GM18508 (cell line): ENCODE measurements around the gene RPTOR.

Experiments used
- ATAC-seq: cut with Tn5 transposase; IDR thresholded peaks from one replicate; pipeline ENCODE4 v1.9.1; 2021; ENCODE audit warnings: moderate number of reproducible peaks; ENCODE audit not compliant: insufficient read depth, unreplicated experiment

RPTOR gene

DNA sequence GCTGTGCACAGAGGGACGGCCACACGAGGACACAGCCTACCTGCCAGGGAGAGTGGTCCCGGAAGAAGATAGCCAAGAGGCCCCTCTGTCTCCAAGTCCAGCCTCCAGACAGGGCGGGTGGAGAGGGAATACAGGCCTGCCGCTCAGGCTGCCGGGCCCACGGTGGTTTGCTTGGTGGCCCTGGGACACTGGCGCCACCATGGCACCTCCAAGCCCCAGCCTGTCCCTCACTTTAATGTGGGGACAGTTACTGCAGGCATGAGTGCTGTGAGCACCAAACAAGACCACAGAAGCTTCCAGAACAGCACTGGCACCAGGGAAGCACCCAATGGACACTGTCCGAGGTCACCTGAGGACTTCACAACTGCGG, 425.0 kb downstream of the RPTOR start:
- ATAC-seq, result no peak

DNA sequence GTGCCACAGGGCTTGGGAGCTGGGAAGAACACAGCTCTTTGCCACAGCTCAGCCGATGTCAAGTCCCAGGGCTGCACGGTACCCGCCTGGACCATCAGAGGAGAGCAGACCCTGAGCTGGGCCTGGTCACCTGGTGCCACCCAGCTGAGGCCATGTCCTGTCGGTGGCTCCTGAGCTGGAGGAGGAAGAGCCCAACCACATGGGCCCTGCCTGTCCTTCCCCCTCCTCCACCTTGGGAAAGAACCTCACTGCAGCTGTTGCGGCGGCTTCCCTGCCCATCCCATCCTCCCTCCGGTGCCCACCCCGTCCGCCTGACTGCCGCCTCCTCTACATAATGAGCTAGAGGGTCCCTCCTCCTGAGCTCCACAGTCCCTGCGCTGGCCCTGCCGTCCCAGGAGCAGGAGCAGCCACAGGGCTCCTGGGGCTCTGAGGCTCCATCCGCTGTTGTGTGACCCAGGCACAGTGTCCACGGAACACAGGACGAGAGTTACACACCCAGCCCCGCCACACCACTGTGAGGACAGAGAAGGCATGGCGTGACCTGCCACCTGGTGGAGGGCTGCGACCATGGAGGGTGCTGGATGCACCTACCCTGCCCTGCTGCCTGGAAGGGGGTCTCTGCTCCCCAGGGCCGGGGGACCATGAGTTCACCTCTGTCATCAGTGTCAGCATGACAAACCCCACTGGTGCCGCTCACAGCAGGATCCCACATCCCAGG, 425.6 kb downstream of the RPTOR start:
- no peak for ATAC-seq

DNA sequence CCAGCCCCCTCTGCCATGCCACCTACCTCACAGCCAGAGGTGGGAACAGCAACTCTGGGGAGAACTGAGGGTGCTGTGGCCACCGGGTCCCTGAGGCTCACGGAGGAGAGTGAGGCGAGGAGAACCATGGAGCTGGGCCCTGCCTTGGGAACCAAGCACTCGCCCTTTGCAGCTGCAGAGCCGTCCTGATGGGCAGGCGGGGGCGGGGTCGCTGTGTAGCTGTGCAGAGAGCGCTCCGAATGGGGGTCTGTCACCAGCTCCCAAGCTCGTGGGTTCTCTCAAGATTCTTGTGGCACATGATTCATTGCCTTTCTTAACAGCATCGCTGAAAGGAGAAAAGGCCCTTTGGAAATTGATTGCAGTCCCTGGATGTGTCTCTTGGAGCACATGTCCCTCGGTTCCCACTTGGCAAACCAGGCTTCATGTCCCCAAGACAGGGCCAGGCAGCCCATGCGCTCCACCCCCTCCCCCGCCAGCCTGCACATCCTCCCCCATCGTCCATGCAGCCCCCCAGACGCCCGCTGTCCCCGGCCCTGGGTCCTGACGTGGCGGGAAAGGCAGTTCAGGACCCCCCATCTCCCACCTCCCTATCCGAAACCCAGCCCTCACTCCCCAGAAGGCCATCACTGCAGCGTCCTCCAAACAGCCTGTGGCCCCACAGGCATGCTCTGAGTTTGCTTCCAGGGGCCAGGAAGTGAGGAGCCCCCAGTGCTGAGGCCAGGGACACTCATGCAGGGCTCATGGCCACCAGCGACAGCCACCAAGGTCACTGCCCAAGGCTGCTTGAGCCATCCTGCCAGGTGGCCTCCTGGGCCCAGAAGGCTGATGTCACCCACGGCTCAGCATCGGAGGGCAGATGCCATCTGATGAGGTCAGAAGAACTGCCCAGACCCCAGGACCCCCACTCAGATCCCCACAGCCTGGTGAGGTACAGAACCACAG, 426.4 kb downstream of the RPTOR start:
- ATAC-seq, result no peak

DNA sequence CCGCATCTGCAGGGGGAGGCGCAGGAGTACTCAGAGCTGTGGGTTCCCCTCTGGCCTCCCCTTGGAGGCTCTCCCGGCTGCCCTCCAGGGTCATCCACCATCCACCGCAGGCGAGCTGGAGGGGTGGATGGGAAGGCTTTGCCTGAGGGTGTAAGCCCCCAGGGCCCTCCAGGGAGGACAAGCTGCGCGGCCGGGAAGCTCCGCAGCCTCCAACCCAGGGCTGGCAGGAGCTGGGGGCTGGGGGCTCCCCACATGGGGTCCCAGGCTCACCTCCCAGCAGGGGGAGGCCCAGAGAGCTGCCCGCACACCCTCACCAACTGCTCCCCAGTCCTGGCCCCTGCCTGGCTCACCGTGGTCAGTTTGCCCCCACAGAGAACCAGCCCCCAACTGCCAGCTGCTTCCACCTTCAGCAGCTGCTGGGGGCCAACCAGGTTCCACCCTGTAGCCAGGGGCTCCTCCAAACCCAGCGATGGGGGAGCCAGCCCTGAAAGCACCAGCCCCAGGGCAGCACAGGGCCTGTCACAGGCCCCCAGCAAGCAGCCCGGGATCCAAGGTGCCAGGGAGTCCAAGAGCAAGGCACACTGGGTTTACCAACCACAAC, 427.2 kb downstream of the RPTOR start:
- ATAC-seq, result no peak

DNA sequence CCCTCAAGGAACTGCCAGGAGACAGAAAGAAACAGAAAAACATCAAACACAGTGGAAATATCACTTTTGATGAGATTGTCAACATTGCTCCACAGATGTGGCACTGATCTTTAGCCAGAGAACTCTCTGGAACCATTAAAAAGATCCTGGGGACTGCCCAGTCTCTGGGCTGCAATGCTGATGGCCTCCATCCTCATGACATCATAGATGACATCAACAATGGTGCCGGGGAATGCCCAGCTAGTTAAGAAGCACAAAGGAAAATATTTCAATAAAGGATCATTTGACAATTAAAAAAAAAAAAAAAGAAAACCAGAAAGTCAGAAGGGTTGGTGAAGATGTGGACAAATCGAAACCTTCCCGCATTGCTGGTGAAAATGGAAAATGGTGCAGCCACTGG, 432.1 kb downstream of the RPTOR start:
- no peak for ATAC-seq

DNA sequence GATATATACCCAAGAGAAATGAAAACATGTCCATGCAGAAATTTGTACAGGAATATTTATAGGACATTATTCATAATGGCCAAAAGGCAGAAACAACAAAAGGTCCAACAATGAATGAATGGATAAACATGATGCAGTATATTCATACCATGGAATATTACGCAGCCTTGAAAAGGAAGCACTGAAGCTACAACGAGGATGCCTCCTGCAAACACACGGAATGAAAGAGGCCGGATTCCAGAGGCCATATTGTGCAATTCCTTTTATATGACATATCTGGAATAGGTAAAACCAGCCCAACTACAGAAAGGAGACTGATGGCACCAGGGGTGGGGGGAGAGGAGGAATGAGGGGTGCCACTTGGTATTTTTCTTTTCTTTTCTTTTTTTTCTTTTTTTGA, 432.5 kb downstream of the RPTOR start:
- ATAC-seq, result no peak

DNA sequence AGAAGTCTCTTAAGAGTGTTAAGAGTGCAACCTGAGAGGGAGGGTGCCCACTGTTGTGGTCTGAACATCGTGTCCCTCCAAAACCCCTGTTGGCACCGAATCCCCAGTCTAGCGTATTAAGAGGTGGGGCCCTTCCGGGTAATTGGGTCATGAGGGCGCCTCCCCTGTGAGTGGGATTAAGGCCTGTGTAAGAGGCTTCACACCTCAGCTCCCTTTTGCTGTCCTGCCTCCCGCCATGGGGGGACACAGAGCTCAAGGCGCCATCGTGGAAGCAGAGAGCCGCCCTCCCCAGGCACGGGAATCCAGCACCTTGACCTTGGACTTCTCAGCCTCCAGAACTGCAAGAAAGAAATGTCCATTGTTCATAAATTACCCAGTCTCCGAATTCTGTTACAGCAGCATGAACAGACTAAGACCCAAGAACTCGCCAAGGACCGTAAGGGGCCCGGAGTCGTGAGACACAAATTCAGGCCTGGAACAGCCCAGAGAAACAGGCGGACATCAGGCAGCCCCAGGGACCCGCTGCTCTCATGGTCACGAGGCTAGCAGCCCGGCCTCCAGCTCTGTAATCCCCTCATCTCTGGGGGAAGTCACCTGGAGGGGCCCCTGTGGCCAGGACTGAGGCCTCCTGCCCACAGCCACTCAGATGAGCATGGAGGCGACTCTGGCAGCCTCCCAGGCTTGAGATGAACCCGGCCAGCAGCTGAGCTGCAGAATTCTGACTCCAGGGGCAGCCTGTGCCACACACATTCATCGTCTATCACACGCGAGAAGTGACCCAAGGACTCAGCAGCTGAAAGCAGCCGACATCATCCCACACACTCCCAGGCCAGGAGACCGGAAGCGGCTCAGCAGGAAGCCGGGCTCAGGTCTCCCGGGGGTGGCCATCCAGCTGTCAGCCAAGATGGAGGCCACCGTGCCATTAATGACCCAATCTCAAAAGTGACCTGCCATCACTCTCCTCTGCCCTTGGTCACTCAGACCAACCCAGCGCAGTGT, 434.2 kb downstream of the RPTOR start:
- ATAC-seq, result no peak

DNA sequence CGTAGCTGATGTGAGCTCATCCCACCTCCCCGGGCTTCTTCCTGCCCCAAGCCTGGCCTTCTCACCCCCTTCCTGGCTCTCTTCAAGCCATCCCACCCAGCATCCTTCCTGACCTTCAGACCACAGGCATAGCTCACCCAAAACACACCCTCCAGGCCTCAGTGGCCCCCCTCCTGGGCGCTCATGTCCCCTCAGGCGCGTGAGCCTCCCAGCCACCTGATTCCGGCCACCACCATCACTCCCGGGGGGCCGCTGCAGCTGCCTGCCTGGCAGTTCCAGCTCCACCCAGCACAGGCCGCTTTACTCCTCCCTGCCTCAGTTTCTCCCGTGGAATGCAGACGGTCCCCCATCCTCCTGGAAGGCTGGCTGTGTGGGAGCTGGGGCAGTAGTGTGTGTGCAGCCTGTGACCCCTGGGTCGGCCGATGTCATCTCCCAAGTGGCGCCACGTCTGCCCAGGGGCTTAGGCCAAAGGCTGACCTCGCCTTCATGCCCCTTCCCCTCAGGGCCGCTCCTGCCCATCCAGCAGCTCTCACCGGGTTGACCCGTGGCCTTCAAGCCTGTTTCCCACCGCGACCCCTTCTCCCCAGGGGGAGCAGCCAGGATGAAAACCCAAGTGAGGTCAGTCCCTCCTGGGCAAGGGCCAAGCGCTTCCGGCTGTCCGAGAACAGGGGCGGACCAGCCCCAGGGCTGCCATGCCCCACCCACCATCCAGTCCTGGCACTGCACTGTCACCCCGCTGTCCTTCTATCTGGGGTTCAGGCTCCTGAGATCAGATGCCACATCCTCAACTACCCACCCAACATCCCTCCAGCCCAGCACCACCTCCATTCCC, 435.1 kb downstream of the RPTOR start:
- no peak for ATAC-seq

DNA sequence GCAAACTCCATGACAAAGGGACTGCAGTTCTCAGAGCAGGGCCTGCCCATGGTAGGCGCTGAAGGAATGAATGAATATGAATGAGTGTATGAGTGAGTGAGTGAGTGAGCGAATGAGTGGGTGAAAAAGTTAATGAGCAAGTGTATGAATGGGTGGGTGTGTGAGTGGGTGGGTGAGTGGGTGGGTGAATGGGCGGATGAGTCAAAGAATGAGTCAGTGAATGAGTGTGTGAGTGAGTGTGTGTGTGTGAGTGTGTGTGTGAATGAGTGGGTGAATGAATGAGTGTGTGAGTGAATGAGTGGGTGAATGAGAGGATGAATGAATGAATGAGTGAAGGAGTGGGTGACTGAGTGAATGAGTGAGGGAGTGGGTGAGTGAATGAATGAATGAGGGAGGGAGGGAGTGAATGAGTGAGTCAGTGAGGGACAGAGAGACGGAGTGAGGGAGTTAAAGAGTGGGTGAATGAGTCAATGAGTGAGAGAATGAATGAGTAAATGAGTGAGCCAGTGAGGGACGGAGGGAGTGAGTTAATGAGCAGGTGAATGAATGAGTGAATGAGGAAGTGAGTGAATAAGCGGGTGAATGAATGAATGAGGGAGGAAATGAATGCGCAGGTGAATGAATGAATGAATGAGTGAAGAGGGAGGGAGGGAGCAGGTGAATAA, 435.9 kb downstream of the RPTOR start:
- ATAC-seq, result no peak

DNA sequence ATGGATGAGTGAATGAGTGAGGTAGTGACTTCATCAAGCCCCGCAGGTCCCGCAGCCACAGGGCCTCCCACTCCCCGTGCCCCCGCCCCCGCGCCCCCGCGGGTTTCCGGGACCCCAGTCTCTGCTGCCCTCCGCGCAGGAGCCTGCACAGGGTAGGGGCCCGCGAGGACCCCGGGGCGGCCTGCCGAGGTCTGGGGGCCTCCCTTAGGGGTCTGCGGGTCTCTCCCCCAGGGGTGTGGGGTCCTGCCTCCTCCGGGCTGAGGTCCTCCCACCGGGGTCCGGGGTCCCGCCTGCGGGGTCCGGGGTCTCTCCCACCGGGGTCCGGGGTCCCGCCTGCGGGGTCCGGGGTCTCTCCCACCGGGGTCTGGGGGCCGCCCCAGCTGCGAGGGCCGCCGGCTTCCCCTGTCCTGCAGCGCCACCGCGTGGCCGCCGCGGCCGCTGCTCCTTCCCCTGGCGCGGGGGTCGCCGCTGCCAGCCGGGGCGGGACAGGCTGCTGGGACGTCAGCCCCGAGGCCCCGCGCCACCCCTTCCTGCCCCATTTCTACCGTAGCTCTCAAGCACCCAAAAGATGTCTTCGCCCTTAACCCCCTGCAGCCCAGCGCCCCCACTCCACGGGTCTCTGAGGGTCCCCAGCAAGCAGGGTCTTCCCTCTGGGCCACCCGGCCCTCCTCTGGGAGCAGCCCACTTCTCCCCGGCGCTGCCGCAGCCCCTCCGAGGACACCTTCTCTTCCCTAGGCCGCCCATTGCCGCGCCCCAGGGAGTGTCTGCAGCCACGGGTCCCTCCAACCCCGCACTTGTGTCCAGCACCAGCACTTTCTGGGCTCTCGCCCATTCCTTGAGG, 436.6 kb downstream of the RPTOR start:
- no peak for ATAC-seq

DNA sequence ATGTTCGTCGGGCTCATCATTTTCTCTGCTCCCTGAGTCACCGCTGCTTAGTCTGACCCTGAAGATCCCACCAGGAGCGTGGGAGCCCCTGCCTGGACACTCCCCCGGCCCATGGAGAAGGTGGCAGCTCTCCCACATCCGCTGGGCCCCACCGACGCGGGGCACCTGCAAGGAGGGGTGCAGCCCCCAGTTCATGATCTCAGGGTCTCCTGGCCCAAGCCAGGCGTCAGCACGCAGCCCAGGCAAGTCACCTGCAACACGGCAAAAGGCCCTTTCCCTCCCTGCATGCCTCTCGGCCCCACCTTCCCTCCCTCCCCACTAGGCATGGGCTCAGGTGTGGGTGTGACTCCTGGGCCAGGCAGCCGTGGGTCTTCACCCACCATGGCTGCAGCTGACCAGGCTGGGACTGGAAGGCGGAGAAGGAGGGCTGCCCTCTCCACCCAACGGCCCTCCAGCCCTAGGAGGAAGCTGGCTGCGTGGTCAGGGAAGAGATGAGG, 437.3 kb downstream of the RPTOR start:
- no peak for ATAC-seq

DNA sequence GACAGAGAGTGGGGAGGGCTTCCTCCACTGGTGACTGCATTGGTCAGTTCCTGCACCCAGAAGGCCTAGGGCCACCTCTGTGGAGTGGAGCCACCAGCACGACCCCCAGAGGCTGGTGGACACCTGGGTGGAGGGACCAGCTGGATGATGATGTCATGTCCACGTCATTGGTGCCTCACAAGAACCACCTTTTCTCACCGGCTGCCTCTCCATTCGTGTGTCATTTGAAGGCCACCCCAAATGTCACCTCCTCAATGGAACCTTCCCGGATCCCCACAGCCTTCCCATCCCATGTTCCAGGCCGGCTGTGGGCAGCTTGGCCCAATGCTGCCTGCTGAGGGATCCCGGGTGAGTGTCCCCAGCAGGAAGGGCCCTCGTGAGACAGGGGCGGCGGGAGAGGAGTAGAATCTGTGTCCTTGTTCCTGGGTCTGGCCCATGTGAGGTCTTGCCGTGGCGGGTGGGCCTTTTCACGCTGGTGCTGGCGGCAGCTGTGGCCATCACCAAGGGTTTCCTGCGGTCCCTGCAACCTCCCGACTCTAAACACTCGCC, 437.9 kb downstream of the RPTOR start:
- ATAC-seq, result no peak

DNA sequence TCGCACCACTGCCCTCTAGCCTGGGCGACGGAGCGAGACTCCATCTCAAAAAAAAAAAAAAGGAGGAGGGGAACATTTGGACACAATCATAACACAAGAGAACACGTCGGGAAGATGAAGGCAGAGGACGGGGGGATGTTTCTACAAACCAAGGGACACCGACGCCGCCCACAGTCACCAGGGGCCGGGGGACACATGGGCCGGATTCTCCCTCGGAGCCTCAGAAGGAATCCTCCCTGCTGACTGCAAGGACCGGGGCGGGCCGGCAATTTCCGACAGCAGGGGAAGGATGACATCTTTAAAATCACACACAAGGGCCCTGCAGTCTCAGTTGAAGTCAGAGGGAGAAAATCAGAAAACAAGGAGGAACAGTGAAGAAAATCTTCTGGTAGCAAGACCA, 438.9 kb downstream of the RPTOR start:
- no peak for ATAC-seq

DNA sequence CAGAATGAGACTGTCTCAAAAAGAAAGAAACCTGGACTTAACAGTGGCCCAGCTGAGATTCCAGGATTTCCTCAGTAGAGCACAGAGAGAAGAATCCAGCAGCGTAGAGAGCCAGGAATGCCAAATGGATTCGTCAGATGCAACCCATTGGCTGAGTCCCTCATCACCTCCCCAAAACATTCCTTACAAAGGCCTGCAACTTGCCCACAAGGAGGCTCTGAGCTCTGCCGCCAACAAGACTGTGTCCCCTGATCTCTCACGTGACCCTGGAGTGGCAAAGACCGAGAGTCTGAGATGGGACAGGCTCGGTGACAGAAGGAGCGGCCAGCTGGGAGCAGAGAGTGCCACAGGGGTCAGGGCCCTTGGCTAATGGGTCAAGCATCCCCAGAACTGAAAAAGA, 440.1 kb downstream of the RPTOR start:
- ATAC-seq, result no peak

DNA sequence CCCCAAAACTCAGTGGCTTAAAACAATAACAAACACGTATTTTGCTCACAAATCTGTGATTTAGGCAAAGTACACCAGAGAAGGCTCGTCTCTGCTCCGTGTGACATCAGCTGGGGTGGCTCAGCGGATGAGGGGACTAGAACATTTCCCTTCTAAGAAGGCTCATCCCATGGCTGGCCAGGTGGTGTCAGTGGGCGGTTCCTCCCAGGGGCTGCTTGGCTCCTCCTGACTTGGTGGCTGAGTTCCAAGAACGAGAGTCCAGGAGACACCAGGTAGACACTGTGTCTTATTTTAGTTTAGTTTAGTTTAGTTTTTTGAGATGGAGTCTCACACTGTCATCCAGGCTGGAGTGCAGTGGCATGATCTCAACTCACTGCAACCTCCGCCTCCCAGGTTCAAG, 441.4 kb downstream of the RPTOR start:
- no peak for ATAC-seq

DNA sequence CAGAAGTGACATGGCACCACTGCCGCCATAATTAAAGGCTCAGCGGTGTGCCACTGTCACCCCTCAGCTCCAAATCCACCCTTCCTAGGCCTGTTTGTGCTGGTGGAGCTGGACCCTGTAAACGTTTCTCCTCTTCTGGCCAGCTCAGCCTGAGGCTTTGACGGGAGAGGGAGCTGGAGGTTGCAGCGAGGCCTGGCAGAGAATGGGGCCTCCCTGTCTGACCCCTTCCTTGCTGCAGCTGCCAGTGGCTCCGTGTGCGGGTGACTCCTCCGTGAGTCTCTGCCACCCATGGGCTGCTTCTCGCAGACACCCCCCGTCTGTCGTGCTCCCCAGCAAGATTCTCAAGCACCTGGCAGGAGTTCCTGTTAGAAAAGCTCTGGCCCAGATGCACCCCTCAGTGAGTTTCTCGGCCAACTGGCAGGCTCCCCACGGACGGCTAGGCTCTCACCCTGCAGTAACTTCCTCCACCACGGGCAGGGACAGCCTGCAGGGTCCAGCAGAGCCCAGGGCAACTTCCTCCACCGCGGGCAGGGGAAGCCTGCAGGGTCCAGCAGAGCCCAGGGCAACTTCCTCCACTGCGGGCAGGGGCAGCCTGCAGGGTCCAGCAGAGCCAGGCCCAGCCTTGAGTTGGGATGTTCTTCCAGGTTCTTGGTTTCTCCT, 442.3 kb downstream of the RPTOR start:
- no peak for ATAC-seq

DNA sequence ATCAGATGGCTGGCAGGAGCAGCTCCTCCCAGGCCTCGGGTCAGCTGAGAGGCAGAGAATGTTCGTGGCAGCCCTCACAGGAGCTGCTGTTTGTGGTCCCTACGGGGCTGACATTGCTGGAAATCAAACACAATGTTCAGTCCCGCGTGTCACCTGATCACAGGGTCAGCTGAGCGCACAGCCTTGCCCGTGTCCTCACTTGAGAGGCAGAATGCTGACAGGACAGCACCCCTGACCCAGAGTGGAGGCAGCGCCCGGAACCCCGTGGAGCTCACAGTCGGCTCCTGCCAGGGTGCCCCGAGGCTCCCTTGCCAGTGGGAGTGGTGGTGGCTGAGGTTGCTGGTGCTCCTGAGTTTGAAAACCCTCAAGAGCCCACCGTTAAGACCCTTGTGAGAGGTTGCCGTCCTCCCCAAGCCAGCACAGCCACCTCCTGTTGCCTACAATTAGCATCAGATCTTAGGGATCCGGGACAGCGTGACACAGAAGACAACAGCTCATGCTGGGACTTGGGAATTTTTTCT, 443.4 kb downstream of the RPTOR start:
- ATAC-seq, result no peak
